Smooth muscle cell (in vitro differentiated cells): ENCODE measurements around the gene DOCK3. TPM values are rescaled to one million over a fixed set of nuclear protein-coding genes. Genes with fewer than 3 reads are reported as not detected.

Experiments
- DNase-seq: peaks from one replicate; lab custom pipeline; 2025; ENCODE audit not compliant: unreplicated experiment; lab: John Stamatoyannopoulos, UW
- H2AFZ ChIP-seq: fragments of 200-600 bp; sonication (generic); 2 replicates; pipeline ENCODE4 v1.6.0; 2016; ENCODE audit warnings: antibody characterized with exemption, low read depth, mild to moderate bottlenecking
- H3F3A ChIP-seq: fragments of 200-600 bp; sonication (generic); 2 replicates; pipeline ENCODE4 v1.6.0; 2017; ENCODE audit warnings: antibody characterized with exemption, low read depth
- H3K27ac ChIP-seq: fragments of 200-600 bp; sonication (generic); 2 replicates; pipeline ENCODE4 v1.5.1; 2016; ENCODE audit warnings: low read depth, mild to moderate bottlenecking
- H3K27me3 ChIP-seq: fragments of 200-600 bp; sonication (generic); 2 replicates; pipeline ENCODE4 v1.6.1; 2016; ENCODE audit warnings: low read depth, mild to moderate bottlenecking
- H3K36me3 ChIP-seq: fragments of 200-600 bp; sonication (generic); 2 replicates; pipeline ENCODE4 v1.5.1; 2016; ENCODE audit warnings: low read depth
- H3K4me1 ChIP-seq: fragments of 200-600 bp; sonication (generic); 2 replicates; pipeline ENCODE4 v1.5.1; 2016; ENCODE audit warnings: low read depth
- H3K4me2 ChIP-seq: fragments of 200-600 bp; sonication (generic); 2 replicates; pipeline ENCODE4 v1.6.0; 2016; ENCODE audit warnings: mild to moderate bottlenecking
- H3K4me3 ChIP-seq: fragments of 200-600 bp; sonication (generic); 2 replicates; pipeline ENCODE4 v1.5.1; 2016; ENCODE audit warnings: mild to moderate bottlenecking
- H3K79me2 ChIP-seq: fragments of 200-600 bp; sonication (generic); 2 replicates; pipeline ENCODE4 v1.6.0; 2016; ENCODE audit warnings: low read depth, mild to moderate bottlenecking
- H3K9ac ChIP-seq: fragments of 200-600 bp; sonication (generic); 2 replicates; pipeline ENCODE4 v1.6.0; 2016; ENCODE audit warnings: low read depth
- H3K9me3 ChIP-seq: fragments of 200-600 bp; sonication (generic); replicated peaks from 2 replicates; pipeline ENCODE4 v1.5.1; 2016; ENCODE audit warnings: low read depth
- H4K20me1 ChIP-seq: fragments of 200-600 bp; sonication (generic); 2 replicates; pipeline ENCODE4 v1.6.0; 2016; ENCODE audit warnings: low read depth
- CTCF ChIP-seq: fragments of 200-600 bp; sonication (generic); IDR thresholded peaks from 2 replicates; pipeline ENCODE4 v1.5.1; 2017; ENCODE audit warnings: borderline replicate concordance, mild to moderate bottlenecking, antibody characterized with exemption; ENCODE audit not compliant: insufficient read depth, poor library complexity, severe bottlenecking
- WGBS: methylation state at CpG from one replicate; pipeline ENCODE4 v1.1.7; 2016; ENCODE audit warnings: low lambda C conversion rate; 5-methylcytosine and 5-hydroxymethylcytosine counted together
- polyA plus RNA-seq: library from polyadenylated mRNA; unstranded; fragments of >200 nt; fragmentation: Nextera tagmentation; extraction: Ambion mirVana; gene quantifications from 2 replicates; pipeline ENCODE4 v1.2.1, GENCODE V29; 2016
- total RNA-seq: library from RNA; depleted of rRNA; stranded (reverse); fragments of >200 nt; gene quantifications from 2 replicates; pipeline ENCODE4 v1.2.3, GENCODE V29; 2014

Gene DOCK3
- total and polyA plus RNA-seq, 2 experiments from 2014 or later, result 0.29 to 2.2 TPM

DNA sequence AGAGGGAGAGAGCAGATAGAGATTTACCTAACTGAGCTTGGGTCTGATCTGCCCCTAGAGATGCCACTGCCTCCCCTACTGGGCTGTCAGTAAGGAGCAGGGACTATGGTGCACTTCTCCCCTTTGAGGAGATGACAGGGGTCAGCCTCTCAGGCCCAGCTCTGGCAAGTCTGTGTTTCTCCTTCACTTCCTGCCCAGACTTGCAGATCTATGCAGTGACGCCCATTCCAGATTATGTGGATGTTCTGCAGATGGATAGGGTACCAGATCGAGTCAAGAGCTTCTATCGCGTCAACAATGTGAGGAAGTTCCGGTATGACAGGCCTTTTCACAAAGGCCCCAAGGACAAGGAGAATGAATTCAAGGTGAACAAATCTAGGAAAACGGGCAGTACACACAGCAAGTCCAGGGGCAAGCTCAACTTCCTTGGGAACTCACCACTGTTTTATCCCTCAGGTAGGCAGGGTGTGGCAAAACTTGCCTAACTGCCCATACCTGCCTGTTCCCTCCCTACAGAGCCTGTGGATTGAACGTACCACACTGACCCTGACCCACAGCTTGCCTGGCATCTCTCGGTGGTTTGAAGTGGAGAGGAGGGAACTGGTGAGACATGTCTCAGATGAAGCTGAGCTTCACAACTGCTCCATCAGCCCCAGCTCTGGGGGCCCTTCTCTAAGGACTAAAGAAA lies 681.3 kb downstream of the DOCK3 start:
- no peak for DNase-seq

GRCh38 chr3:51357856-51358255 lies 683.1 kb downstream of the DOCK3 start:
- Histone ChIP-seq H3K4me1 (no peaks in the 10 kb centered on the region), H3K9me3 (no peaks in the 10 kb centered on the region), H3K4me3 (no peak overlapping the region), H3K36me3 (no peaks in the 10 kb centered on the region), H3K27ac (no peak overlapping the region), H3F3A (no peaks in the 10 kb centered on the region), H4K20me1 (no peaks in the 10 kb centered on the region), H3K79me2 (no peaks in the 10 kb centered on the region), H3K9ac (no peak overlapping the region), H3K4me2 (no peak overlapping the region), H2AFZ (no peak overlapping the region), H3K27me3 (no peaks in the 10 kb centered on the region)
- DNase-seq, result no peak
- 71% methylated on average over 4 of the region's 4 CpGs for WGBS
- no peak for TF ChIP-seq CTCF

More for the DNA sequence above, 681.3 kb downstream of the DOCK3 start:
- 77% methylated on average over 8 of the region's 8 CpGs for WGBS
- Histone ChIP-seq H3F3A (no peaks in the 10 kb centered on the region), H3K4me2 (no peak overlapping the region), H3K4me3 (no peak overlapping the region), H3K9ac (no peak overlapping the region), H3K79me2 (no peaks in the 10 kb centered on the region), H2AFZ (no peak overlapping the region), H3K4me1 (no peaks in the 10 kb centered on the region), H4K20me1 (no peaks in the 10 kb centered on the region), H3K9me3 (no peaks in the 10 kb centered on the region), H3K27me3 (no peaks in the 10 kb centered on the region), H3K27ac (no peak overlapping the region), H3K36me3 (no peaks in the 10 kb centered on the region)
- no peak for TF ChIP-seq CTCF

- no peak overlapping the region for H2AFZ ChIP-seq
- TF ChIP-seq CTCF, result no peak
- no peaks in the 10 kb centered on the region for H4K20me1 ChIP-seq
- no peak overlapping the region for H3K9ac ChIP-seq
- no peak overlapping the region for H3K4me3 ChIP-seq
- H3K79me2 ChIP-seq, result no peaks in the 10 kb centered on the region
- 86% methylated on average over 3 of the region's 3 CpGs for WGBS
- DNase-seq, result no peak
- no peaks in the 10 kb centered on the region for H3K27me3 ChIP-seq
- no peaks in the 10 kb centered on the region for H3K4me1 ChIP-seq
- no peaks in the 10 kb centered on the region for H3K36me3 ChIP-seq
- H3K9me3 ChIP-seq, result no peaks in the 10 kb centered on the region
- no peak overlapping the region for H3K4me2 ChIP-seq
- no peak overlapping the region for H3K27ac ChIP-seq
- H3F3A ChIP-seq, result no peaks in the 10 kb centered on the region
These were observed 684.3 kb downstream of the DOCK3 start for GRCh38 chr3:51358981-51359380.

DNA sequence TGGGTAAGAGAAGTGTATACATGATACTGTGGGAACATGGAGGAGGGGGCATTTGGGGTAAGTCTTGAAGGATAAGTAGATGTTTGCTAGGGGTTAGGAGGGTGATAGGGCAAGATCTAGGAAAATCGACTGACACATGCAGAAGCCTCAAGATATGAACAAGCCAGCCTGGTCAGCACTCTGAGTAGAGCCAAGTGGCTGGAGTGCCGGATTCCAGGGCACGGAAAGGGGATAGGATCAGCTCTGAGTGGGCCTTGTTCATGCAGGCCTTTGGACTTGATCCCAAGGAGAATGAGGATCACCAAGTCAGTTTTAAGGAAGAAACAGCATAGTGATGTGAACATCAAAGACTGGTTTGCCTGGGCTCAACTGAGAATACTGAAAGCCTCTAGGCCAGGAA lies 686.1 kb downstream of the DOCK3 start:
- H3K9me3 ChIP-seq, result no peaks in the 10 kb centered on the region
- no peaks in the 10 kb centered on the region for H3K79me2 ChIP-seq
- no peak overlapping the region for H3K4me3 ChIP-seq
- H2AFZ ChIP-seq, result no peak overlapping the region
- H4K20me1 ChIP-seq, result no peaks in the 10 kb centered on the region
- no peaks in the 10 kb centered on the region for H3K4me1 ChIP-seq
- H3K4me2 ChIP-seq, result no peak overlapping the region
- H3K27me3 ChIP-seq, result no peaks in the 10 kb centered on the region
- H3K27ac ChIP-seq, result no peak overlapping the region
- no peak overlapping the region for H3K9ac ChIP-seq
- no peaks in the 10 kb centered on the region for H3K36me3 ChIP-seq
- TF ChIP-seq CTCF, result no peak
- H3F3A ChIP-seq, result no peaks in the 10 kb centered on the region
- 93% methylated on average over 3 of the region's 3 CpGs for WGBS
- DNase-seq, result no peak
